Erythroblast (primary cell): ENCODE results near the gene CHAC2.

Experiments
- GATA1 ChIP-seq: IDR thresholded peaks from 2 replicates; pipeline ENCODE4 v1.6.1; 2011; ENCODE audit warnings: low read depth, mild to moderate bottlenecking, control low read depth, low read length, moderate library complexity
- POLR2A ChIP-seq: IDR thresholded peaks from 2 replicates; pipeline ENCODE4 v1.6.1; 2011; ENCODE audit warnings: mild to moderate bottlenecking, low read length

DNA sequence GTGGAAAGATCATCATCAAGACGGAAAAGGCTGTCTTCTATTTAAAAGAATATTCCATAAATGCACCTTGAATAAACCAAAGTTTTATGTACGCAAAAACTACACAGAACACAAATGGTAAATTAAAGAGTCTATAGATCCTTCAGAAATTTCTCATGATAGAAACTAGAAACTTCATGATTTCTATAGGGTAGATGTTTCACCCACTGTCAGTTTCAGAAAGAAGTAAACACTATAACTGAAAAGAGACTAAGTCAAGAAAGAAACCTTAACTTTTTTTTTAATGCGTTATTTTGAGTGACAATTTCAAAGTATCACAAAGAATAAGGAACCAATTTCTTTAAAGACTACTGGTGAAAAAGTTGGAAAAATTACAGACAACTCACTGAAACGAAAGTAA lies 41.9 kb upstream of the CHAC2 start:
- TF ChIP-seq POLR2A (no peak), GATA1 (no peak)
